IPS-NIHi11 (cell line): ENCODE results near the gene UBE2G2.

Experiments used
- DNase-seq: peaks from one replicate; pipeline ENCODE4 v3.0.0; 2012; ENCODE audit warnings: mixed read lengths, low spot score

Gene UBE2G2

GRCh38 chr21:44801468-44802395 lies at the start of gene UBE2G2:
TSS of gene UBE2G2 (minus strand) at chr21:44801820. CDS start at chr21:44801748, 72 bp downstream.
- peak; percentile 95 for DNase-seq

- no peak for DNase-seq
Measured at GRCh38 chr21:44850905-44851657, 49.5 kb upstream of the UBE2G2 start.

GRCh38 chr21:44850208-44850800 lies 48.7 kb upstream of the UBE2G2 start:
- no peak for DNase-seq

- no peak for DNase-seq
Measured at GRCh38 chr21:44849616-44850130, 48.1 kb upstream of the UBE2G2 start.

- DNase-seq, result no peak
Measured at GRCh38 chr21:44848821-44849521, 47.4 kb upstream of the UBE2G2 start.

- DNase-seq, result no peak
Measured at GRCh38 chr21:44847261-44848056, 45.8 kb upstream of the UBE2G2 start.

- no peak for DNase-seq
Measured at GRCh38 chr21:44846485-44847260, 45.1 kb upstream of the UBE2G2 start.

- no peak for DNase-seq
Measured at GRCh38 chr21:44846224-44846484, 44.5 kb upstream of the UBE2G2 start.

- peak; percentile 92 for DNase-seq
Measured at GRCh38 chr21:44845418-44846223, 44.0 kb upstream of the UBE2G2 start.

- DNase-seq, result peak; percentile 45
Measured at GRCh38 chr21:44844256-44844655, 42.6 kb upstream of the UBE2G2 start.

- no peak for DNase-seq
Measured at GRCh38 chr21:44842721-44843445, 41.3 kb upstream of the UBE2G2 start.

GRCh38 chr21:44842087-44842486 lies 40.5 kb upstream of the UBE2G2 start:
- no peak for DNase-seq

- no peak for DNase-seq
Measured at GRCh38 chr21:44840771-44841170, 39.2 kb upstream of the UBE2G2 start.

- no peak for DNase-seq
Measured at GRCh38 chr21:44838951-44839350, 37.3 kb upstream of the UBE2G2 start.

- no peak for DNase-seq
Measured at GRCh38 chr21:44838039-44838895, 36.6 kb upstream of the UBE2G2 start.

GRCh38 chr21:44837537-44837936 lies 35.9 kb upstream of the UBE2G2 start:
- DNase-seq, result no peak

GRCh38 chr21:44836666-44837471 lies 35.2 kb upstream of the UBE2G2 start:
- DNase-seq, result no peak
